ELR (cell line): ENCODE measurements around the gene CDC5L.

ENCODE experiments used
- DNase-seq: peaks from one replicate; pipeline ENCODE4 v3.0.0-alpha.2; 2015; ENCODE audit warnings: low read depth

The CDC5L gene

DNA sequence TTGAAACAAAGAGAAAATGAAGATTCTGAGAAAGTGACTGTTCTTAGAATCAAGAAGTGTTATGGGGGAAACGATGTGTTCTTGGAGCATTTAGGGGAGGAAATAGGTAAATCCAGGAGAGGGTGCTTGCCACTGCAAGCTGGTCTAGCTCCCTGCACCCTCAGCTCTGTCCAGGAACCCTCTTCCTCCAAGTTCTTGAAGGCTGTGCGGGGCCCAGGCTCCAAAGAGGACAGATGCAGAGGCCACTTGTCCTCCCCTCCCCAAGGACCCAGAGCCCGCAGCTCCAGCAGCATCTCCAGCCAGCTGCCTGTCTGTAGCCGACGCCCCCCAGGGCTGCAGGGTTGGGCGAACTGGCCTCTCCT, 87.9 kb downstream of the CDC5L start:
- DNase-seq = no peak

DNA sequence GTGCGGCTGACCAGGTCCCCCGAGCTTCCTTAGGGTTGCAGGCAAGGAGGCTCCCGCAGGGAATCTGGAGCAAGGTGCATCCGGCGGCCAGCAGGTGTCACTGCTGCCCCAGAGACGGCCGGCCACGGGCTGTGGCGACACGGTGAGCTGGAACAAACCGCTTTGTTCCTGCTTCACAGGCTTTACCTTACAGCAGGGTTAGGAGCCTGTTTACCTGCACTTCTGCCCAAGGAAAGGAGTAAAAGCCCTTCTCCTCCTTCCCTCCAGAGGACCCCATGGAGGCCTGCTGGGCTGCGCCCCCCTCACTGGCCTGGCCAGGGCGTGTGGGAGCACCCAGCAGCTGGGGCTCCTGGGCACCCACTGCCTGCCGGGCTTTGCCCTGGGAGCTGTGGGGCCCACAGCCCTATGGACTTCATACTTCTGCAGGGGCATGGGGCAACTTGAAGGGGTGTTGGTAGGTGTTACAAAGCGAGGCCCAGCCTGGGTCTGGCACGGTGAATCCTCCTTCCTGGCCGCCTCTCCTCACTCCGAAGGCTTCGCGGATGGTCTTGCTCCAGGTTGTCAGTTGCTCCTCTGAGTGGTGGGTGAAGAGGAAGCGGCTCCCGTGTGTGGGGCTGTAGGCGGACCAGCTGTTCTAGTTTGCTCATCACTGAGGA, 88.4 kb downstream of the CDC5L start:
- DNase-seq = peak; percentile 79

DNA sequence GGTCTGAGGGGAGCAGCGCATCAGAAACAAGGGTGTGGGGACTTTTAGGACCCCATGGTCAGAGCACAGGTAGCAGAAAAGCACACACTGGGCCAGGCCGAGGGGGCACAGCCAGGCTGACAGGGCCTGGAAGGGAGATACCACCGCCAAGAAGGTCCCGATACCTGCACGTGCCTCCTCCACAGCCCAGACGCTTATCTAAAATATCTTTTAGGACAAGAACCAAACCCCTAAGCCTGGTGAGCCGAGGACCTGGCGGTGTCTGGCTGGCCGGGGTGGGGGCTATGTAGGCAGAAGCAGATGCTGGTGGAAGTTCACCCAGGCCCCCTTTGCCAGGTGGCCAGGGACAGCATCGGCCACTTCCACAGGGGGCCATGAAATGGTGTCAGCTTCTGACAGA, 89.3 kb downstream of the CDC5L start:
- DNase-seq = no peak

- no peak for DNase-seq
These were observed 89.9 kb downstream of the CDC5L start for GRCh38 chr6:44477293-44477894.

- DNase-seq = no peak
These were observed 90.7 kb downstream of the CDC5L start for GRCh38 chr6:44478158-44478557.

DNA sequence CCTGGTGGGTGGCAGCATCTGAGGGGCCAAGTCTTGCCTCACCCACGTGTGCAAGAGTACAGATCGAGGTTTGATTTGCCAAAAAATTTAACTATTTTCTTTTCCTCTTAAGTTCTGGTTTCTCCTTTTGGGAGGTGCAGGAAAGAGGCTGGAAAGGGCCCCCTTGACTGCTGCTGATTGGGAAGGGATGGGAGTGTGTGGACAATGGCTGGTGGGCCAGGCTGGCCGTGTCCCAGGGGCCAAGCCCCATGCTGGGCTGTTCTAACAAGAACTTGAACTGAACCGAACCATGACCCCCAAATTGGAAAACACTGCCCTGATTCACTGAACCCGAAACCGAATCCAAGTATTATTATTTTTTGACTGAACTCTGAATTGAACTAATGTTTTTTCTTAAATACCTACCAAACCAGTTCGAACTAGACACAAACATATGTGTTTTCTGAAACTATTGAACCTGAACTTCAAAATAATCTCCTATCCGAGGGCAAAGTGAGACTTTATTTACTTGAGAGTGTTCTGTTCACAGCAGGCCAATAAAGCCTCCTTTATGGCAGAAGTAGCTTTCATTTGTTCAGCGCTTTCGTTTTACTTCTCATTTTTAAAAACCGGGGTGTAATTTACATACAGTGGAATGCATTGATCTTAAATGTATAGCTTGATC, 91.2 kb downstream of the CDC5L start:
- no peak for DNase-seq

GRCh38 chr6:44480097-44480541, 92.6 kb downstream of the CDC5L start:
- no peak for DNase-seq

GRCh38 chr6:44481056-44481455, 93.5 kb downstream of the CDC5L start:
- no peak for DNase-seq

DNA sequence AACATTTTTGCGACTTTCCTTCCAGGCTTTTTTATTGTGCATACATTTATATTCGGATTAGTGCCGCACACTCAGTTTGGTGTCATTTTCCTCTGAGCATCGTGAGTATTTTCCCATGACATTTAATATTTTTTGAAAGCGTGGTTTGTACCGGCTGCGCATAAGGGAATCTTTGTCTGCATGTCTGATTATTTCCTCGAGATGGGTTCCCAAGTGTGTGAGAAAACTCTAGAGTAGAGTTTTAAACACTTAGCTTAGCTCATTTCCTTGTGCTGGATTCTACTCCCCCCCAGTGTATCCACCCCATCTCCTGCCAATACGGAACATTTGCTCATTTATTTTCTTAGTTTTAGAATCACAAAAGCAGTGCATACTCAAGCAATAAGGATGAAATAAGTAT, 94.3 kb downstream of the CDC5L start:
- DNase-seq = no peak

- DNase-seq = peak; percentile 91
These were observed 98.3 kb downstream of the CDC5L start for GRCh38 chr6:44485601-44486401.

DNA sequence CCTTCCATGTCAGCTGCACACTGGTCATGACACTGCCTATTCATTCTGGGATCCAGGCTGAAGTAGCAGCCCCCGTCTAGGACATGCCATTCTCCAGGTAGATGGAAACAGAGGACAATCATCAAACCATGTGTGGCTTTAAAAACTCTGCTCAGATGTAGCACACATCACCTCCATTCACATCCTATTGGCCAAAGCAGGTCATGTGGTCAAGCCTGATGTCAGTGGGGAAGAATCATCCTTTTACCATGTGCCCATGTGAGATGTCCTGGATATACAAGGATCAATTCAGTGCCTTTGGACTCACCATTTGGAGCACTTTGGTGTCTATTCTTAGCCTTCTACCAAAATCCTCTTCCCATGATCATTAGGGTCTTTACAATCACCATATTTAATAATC, 99.5 kb downstream of the CDC5L start:
- peak; percentile 33 for DNase-seq

DNA sequence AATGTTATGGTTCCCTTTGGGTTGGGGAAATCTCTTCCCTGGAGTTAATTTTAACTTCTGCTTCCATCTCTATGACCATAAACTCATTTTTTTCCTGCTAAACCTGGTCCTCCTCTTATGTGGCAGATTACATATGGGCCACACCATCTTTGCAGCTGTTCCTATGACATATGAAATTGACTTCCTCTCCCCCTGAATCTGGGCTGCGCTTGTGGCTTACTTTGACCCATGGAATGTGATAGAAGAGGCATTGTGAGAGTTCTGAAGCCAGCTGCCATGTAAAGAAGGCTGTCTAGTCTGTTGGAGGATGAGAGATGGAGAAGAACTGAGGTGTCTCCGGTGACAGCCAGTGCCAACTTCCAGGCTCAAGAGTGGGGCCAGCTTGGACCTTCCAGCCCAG, 100.1 kb downstream of the CDC5L start:
- DNase-seq = no peak

DNA sequence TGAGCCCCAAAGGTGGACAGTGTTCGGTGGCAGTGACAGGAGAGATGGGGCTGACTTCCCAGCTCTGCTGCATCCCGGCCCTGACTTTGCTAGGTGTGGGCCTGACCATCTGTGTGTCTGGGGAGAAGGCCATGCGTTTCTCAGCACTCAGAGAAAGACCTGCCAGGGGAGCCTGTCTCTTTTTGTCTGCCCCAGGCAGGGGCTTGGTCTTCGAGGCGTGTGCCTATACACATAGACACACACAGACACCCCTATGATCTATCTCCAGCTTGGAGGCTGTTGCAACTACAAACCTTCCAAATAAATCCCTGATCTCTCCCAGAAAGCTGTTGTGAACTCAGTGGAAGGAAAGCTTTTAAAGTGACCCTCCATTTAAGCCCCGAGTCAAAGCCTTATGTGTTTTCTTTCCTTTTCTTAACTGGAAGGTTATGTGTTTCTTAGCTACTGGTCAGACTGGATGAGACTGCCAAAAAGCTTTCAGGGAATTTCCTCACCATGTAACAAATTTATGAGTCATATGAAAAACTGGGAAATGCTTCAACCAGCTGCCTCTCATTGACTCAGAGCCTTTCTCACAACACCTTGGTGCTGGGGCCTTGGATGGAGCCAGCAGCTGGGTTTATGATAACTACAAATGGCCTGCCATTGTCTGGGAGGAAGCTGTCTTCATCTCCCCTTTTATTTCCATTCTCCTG, 102.6 kb downstream of the CDC5L start:
- peak; percentile 98 for DNase-seq

GRCh38 chr6:44493132-44493531, 105.6 kb downstream of the CDC5L start:
- DNase-seq = peak; percentile 13

DNA sequence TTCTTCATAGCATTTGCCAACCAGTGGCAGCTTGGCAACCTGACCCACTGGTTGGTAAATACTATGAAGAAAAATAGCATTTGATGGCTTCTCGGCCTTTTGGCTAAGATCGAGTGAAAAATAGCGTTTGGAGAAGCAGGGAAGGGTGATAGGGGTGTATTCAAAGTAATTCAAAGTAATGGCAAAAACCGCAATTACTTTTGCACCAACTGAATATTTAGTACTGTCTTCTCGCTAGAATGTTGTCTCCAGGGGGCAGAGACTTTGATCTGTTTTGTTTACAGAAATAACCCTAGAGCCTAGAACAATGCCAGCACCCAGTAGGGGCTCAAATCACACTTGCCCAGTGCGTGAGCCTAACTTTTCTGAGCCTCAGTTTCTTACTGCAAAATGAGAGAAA, 106.1 kb downstream of the CDC5L start:
- no peak for DNase-seq

DNA sequence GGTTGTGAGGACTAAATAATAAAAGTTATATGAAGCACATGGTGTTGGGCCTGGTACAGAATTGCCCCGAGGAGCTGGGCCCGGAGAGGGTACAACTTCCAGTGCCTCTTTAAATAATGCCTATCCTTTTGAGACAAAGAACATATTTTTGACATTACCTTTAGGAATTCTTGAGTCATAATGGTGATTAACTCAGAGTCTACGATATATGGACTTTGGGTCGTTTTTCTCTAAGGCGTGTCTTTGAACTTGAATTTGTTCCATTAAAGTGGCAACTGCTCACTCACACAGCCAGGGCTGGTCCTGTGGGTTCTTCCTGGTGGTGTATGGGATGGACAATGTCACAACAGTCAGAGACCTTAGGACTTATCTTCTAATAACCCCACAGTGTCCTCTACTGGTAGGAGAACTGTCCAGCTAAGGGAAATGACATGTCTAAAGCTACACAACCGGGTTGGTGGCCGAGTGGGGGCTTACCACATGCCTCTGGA, 106.5 kb downstream of the CDC5L start:
- DNase-seq = peak; percentile 92

DNA sequence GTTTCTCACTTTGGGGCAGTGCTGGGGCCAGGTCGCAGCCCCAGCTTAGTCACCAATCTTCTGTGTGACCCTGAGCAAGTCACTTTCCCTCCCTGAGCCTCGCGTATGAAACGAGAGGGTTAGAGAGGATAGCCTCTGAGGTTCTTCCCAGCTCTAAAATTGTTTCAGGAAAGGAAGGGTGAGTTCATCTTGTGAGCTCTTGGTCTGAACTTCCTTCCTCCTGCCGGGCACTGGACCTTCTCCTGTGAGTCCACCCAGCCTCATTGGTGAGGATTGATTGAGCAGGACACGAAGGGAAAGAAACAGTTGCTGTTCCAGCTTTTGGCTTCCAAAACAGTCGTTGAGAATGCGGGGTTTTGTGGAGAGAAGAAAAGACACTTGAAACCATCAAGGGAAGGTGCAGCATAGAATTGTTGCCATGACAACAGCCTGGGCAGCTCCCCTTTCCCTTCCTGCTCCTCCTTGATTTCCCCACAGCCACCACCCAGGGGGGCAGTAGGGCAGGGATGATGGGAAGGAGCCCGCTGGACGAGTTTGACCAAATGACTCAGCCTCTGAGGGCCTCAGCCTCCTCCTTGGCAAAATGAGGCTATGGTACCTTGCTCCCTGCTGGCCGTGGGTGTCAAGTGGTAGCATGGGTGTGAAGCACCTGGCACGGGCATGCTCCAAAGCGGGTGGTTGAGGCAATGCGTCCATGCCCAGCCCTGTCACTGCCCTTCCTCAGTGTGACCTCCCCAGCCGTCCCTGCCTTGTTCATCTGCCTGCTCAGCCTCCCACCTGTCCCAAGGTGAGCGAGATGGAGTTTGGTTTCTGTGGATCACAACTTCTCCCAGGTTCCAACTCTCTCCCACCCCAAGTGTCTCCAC, 107.8 kb downstream of the CDC5L start:
- no peak for DNase-seq

DNA sequence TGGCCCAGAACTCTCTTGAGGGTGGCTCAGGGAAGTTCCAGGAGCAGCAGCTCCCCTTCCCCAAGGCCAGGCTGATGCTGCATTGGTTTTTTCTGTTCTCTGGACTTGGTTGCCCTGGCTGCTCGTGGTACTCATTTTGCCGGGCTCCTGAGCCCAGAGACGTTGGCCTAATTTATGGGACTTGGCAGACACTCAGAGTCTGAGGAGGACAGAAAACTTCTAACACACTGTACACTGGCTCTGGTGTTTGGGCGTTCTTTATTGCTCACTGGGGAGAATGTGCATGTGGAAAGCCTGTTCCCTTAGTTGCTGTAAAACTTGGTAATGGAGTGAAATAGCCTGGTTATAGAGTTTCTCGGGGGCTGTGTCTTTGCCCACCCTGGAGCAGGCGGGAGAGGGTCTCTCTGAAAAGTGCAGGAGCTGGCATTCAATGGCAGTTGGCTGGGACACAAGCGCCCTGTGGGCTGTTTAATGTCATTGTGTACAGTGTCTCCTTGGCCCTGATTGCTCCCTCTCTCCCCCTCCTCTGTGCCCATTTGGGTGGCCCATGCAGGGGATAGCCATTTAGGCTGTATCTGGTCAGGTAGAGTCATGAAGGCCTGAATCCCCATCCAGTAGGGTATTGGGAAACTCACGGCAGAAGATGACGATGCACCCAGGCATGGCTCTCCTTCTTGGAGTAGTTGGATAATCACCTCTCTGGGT, 109.3 kb downstream of the CDC5L start:
- DNase-seq = no peak

DNA sequence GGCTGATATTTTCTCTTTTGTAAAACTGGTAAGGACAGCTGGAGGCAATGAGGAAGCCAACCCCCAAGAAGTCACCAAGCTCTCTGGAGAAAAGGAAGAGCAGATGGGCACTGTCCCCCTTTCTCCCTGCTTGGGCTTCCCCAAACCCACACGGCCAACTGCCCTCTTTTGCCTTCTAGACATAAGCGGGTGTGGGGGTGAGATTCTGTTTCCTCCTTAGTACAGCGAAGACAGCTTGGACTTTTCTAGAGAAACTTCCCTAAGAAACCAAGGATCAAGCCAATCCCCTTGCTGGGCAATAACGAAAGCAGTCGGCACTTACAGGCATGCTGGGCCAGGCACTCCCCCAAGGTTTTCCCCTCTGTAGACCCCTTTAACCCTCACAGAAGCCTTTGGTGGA, 110.3 kb downstream of the CDC5L start:
- no peak for DNase-seq

- DNase-seq = no peak
These were observed 110.9 kb downstream of the CDC5L start for GRCh38 chr6:44498436-44498835.
